NCI-H1105 treated with DMSO at 0.1 percent for 48 hours (cell line): ENCODE data around the gene ZNF385D.
"Not testable (repeated sequence)": the region's sequence is repeated elsewhere in the genome, so short reads cannot be mapped to it uniquely, and the experiment has no call there.

Experiments used
- DNase-seq: peaks from one replicate; lab custom pipeline; 2025; lab: John Stamatoyannopoulos, UW

ZNF385D gene

DNA sequence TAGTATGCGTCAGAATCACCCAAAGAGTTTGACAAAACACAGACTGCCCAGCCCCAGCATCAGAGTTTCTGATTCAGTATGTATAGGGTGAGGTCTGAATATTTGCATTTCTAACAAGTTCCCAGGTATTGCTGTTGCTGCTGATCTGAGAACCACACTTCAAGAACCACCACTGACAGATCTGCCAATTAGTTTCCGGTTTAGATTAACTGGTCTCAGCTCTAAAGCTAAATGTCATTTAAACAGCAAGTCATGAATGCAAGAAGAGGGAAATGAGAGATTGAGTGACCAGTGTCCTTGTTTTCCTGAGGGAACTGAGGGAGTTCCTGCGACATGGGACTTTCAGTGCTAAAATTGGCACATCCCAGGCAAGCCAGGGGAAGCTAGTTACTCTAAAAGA, 305.0 kb downstream of the ZNF385D start:
- no peak for DNase-seq

DNA sequence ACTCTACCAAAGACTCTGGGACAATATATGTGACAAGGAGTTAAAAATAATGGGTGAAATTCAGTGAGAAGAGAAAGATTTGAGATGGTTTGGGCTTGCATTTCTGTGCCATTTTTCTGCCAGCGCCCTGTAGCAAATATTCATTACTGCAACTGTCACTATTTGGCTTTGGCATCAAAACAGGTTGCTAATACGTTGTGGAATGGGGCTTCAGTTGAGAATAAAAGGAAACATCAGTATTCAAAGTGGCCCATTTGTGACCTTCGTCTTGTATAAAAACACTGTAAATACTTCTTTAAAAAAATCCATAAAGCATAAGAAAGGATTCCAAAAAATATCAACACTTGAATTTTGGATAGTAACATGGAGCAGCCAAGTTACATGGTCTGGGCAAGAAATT, 309.2 kb downstream of the ZNF385D start:
- DNase-seq, result no peak

DNA sequence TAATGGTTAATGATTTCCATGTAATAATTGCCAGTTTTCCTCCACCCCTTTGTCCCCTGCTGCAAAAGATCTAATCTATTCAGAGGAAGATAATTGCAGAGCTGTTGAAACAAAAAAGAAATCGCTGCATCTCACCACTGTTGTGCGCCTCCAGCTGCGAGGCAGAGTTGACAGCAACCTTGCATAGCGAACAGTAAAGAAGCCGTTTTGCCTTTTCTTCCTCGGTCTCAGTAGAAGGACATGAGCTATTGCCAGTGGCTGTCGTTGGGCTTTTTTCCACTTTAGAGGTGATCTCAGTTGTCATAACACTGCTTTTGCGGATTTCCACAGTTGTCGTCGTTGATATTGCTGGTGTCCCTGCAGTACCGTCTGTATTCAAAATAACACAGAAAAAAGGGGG, 314.2 kb downstream of the ZNF385D start:
- no peak for DNase-seq

GRCh38 chr3:21435871-21436270, 315.1 kb downstream of the ZNF385D start:
- DNase-seq, result no peak

DNA sequence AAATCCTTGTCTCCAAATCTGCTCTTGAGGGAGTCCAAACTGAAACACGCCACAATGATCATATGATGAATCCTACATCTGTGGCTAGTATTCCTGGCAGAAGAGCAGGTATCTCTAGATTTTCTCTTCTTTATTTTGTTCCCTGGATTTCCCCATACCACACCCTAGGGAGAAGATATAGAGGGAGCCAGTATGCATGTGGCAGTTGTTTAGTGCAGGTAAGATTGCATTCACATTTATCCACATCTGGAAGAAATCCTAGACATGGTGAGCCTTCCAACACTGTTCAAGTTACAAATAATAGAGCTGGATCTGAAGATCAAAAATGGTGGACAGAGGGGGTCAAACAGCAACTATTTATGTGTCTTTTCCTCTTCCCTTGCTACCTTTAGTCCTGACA, 316.7 kb downstream of the ZNF385D start:
- DNase-seq, result no peak

- DNase-seq, result no peak
These were observed 317.3 kb downstream of the ZNF385D start for GRCh38 chr3:21433751-21434150.

DNA sequence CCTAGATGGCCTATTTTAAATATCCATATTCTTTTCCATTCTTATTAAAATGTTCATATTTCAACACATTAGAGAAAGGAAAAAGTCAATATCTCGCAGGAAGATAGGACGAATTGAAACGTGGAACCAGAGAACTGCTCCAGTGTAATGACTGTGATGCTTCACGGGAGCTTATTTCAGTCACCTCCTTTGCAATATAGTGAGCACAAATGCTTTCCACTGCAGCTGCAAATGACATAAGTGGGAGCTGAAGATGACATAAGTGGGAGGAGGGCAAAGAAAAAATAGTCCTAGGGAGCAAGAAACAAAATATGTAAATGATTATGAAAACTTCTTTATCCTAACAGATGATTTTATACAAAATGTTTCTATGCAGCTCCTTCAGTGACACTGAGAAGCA, 324.1 kb downstream of the ZNF385D start:
- DNase-seq, result no peak

DNA sequence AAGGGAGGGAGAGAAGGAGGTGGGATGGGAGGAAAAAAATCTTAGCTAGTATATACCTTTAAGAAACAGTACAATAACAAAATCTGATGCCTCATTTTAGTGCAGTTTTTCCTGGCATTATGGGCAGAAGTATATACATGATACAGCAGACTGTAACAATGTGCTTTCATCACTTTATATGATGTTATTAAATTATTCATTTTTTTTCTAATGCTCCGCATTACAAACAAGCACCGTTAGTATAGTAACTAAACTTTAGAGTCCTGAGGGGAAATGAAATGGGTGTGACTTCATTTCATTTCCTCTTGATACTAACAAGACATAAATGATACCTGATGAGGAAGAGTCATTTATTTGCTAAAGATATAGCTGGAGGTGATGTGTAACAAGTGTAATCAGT, 325.3 kb downstream of the ZNF385D start:
- DNase-seq, result no peak

GRCh38 chr3:21421096-21421495, 329.9 kb downstream of the ZNF385D start:
- DNase-seq, result no peak

DNA sequence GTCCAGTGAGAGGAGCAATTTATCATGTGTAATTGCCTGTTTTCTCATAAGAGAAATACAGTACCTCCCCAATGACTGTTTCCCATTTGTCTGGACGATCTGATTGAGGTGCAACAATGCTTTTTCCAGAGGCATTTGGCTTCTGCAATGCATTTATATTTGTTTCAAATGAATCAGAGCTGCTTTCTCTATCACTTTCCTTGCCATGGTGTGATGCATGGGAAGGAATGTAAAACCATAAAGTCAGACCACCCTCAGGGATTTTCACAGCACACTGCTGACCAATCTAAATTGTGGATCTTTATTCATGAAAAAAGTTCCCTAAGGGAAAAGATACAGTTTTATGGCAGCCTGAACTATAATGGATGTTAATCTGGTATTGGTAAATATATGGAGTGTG, 333.0 kb downstream of the ZNF385D start:
- DNase-seq, result no peak

GRCh38 chr3:21414506-21414905, 336.5 kb downstream of the ZNF385D start:
- no peak for DNase-seq

- no peak for DNase-seq
These were observed 340.0 kb downstream of the ZNF385D start for GRCh38 chr3:21411058-21411457.

DNA sequence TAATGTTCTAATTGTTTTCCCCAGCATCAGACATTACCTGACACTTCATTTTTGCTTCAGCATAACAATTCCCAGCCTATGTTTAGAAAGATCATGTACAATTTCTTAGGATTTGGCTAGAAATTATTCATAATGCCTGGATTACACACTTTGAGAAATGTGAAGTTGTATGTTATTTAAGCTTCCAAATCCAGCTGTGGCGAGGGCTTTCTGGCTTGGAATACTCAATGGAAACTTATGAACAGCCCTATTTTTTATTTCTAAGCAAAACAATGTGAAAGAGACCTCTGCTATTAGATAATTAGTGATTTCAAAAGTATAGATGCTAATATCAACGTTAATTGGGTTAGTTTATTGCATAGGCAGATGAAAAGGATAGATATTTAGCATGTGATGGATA, 341.6 kb downstream of the ZNF385D start:
- no peak for DNase-seq

GRCh38 chr3:21407743-21408142, 343.3 kb downstream of the ZNF385D start:
- no peak for DNase-seq

GRCh38 chr3:21405671-21406667, 345.0 kb downstream of the ZNF385D start:
- DNase-seq, result no peak

DNA sequence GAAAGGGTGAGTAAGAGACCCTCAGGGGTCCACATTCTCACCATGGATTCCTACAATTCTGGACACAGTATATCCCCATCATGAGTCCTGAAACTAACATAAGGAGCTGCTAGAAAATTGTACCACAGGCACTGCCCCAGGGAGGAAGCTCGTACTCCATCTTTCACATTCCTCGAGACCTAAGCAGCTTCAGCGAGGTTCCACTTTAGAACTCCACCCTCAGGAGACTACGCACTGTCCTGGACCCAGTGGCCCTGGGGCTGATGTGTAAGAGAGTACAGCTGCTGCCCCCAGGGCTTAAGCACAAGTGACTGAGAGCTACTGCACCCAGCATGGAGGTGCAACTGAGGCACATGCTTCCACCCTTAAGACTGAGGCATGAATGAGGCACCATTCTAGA, 352.5 kb downstream of the ZNF385D start:
- no peak for DNase-seq

DNA sequence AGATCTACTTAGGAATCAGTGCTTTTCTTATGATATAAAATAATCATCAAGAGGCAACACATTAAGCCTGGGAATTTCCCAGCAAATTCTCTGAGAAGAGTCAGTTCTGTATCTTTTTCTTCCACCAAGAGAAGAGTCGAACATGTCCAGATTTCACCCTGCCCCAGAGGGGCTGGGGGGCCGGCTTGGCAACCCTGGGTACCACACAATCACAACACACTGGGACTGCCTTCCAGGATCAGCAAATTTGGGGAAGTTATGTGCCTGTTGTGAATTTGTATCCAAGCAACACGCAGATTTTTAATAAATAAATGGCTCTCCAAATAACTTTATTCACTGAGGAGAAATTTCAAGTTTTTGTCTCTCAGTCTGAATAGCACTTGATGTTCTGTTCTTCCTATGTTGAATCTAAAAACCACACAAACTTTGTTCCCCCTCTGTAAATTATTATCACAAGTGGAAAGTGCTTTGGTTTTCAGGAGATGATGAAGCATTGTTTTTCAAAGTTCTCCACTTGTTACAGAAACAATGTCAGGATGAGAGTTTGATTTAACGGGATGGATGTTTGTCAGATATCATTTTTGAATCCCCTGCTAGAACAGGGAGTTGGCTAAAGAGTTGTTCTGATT, 357.2 kb downstream of the ZNF385D start:
- no peak for DNase-seq

DNA sequence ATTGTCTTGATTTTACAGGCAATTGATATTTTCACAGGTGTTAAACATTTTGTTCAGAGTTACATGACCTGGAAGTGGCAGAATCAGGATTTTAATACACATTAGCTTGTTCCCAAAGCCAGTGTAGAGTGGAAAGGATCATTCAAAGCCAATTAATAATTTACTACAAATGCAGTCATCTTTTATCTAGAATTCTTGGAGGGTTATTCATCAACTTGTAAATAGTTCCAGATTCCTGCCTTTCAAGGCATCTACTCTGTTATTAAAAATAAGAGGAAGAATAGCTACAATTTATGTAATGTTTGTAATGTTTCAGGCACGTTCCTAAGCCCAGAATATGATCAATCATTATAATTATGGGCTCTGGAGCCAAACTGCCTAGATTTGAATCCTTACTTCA, 358.5 kb downstream of the ZNF385D start:
- no peak for DNase-seq

DNA sequence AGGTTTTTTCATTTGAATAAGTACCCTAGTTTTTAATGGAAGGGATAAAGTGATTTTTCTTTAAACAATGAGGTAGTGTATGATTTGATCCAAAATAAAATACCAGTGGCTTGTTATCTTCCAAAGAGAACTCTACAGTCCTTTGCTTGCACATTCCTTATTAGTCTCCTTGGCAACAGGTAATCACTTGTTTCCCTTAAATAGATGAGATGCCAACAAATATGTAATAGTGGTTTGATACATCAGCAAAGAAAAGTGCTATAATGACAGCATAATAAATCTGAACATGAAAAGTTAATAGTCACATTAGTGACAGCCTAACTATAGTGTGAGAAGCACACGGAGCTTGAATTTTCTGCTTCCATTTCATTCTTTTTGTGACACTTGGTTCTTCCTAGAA, 360.2 kb downstream of the ZNF385D start:
- DNase-seq, result no peak

- no peak for DNase-seq
These were observed 360.9 kb downstream of the ZNF385D start for GRCh38 chr3:21390136-21390535.

DNA sequence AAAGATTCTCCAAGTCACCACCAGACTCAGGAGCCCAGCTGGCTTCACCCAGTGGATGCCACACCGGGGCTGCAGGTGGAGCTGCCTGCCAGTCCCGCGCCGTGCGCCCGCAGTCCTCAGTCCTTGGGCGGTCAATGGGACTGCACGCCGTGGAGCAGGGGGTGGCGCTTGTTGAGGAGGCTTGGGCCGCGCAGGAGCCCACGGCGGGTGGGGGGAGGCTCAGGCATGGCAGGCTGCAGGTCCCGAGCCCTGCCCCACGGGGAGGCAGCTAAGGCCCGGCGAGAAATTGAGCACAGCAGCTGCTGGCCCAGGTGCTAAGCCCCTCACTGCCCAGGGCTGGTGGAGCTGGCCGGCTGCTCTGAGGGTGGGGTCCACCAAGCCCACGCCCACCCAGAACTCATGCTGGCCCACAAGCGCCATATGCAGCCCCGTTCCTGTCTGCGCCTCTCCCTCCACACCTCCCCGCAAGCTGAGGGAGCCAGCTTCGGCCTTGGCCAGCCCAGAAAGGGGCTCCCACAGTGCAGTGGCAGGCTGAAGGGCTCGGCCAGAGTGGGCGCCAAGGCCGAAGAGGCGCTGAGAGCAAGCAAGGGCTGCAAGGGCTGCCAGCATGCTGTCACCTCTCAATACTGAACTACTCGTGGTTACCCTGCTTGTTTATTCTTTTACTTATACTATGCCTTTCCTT, 363.7 kb downstream of the ZNF385D start:
- not testable (repeated sequence) for DNase-seq

- not testable (repeated sequence) for DNase-seq
These were observed 373.0 kb downstream of the ZNF385D start for GRCh38 chr3:21378036-21378435.
